ENCODE data around the gene GRID1. TPM values are rescaled to one million over a fixed set of nuclear protein-coding genes. Genes with fewer than 3 reads are reported as not detected.

GRID1 gene
- total RNA-seq, 4 donors from 2014 or later: 0.40 to 1.9 (median 1.00) TPM

DNA sequence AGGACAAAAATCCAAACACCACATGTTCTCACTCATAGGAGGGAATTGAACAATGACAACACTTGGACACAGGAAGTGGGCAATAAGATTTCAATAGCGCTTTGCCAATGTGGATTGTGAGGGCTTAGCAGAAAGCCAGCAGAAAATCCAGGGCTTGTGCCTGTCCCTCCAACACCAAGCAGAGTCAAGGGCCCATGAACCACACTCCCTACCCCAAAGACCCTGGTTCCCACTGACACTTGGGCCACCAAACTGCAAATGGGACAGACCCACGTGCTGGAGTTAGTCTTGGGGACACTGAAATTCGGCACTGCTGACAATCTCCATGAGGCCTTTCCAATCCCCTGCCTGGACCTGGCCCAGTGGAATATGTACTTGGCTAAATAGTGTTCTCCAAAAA, 67.0 kb downstream of the GRID1 start:
- in situ Hi-C loops (cut with MboI; ENCODE audit: low pct_ligation_motif_present in 1 of 4, low pct_unique_long_range_greater_than_20kb in 1 of 4, low sequenced_read_pairs in 3 of 4): no loop called here
- no peaks in the 10 kb centered on the region for H3K9me3 ChIP-seq

DNA sequence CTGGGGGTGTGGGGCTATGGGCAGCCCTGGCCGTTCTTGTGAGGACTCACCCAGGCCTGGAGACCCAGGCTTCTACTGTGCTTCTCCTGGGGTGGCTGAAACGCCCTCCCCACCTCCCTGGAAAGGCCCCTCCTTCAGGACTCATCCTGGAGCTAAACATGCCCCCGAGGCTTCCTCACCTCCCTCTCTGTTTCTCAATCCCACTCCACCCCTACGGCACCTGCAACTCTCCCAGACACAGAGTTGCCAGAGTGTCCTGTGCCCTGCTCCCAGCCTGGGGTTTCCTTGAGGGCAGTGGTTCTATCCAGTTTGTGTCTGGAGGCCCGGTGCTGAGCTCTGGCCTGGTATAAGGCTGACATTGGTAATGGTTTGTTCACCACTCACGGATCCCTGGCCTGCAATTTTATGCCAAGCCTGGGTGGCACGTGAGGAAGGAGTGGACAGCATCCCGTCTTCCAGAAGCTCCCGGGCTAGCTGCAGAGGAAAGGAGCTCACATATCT, 68.0 kb downstream of the GRID1 start:
- in situ Hi-C loops (cut with MboI; ENCODE audit: low pct_ligation_motif_present in 1 of 4, low pct_unique_long_range_greater_than_20kb in 1 of 4, low sequenced_read_pairs in 3 of 4): no loop called here
- Histone ChIP-seq H3K9me3 (no peaks in the 10 kb centered on the region), H3K36me3 (no peaks in the 10 kb centered on the region), H3K4me1 (no peaks in the 10 kb centered on the region), H3K27me3 (no peaks in the 10 kb centered on the region), H3K27ac (no peak overlapping the region), H3K4me3 (no peak overlapping the region)
- intact Hi-C loops (cut with DNase I; ENCODE audit: low total_unique reads): no loop called here
- no peak for DNase-seq
- no peak for TF ChIP-seq POLR2AphosphoS5 (IDR thresholded peaks at IDR 0.05)
- no peak for TF ChIP-seq EP300 (IDR thresholded peaks at IDR 0.05; ENCODE audit: low read depth)
- TF ChIP-seq, protein P1, sequence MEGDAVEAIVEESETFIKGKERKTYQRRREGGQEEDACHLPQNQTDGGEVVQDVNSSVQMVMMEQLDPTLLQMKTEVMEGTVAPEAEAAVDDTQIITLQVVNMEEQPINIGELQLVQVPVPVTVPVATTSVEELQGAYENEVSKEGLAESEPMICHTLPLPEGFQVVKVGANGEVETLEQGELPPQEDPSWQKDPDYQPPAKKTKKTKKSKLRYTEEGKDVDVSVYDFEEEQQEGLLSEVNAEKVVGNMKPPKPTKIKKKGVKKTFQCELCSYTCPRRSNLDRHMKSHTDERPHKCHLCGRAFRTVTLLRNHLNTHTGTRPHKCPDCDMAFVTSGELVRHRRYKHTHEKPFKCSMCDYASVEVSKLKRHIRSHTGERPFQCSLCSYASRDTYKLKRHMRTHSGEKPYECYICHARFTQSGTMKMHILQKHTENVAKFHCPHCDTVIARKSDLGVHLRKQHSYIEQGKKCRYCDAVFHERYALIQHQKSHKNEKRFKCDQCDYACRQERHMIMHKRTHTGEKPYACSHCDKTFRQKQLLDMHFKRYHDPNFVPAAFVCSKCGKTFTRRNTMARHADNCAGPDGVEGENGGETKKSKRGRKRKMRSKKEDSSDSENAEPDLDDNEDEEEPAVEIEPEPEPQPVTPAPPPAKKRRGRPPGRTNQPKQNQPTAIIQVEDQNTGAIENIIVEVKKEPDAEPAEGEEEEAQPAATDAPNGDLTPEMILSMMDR (IDR thresholded peaks at IDR 0.05): no peak
- WGBS, 2 donors (ENCODE audit: low coverage in 1 of 2): 63% methylated on average over 9 of the region's 9 CpGs; no CpG with 5 or more reads in 1 of the 2 donors

More for the DNA sequence above, 67.0 kb downstream of the GRID1 start:
- no peak overlapping the region for H3K27ac ChIP-seq
- no peak overlapping the region for H3K4me3 ChIP-seq
- no peak for DNase-seq
- no peaks in the 10 kb centered on the region for H3K4me1 ChIP-seq
- intact Hi-C loops (cut with DNase I; ENCODE audit: low total_unique reads): no loop called here
- 80 to 81% methylated on average over 3 of the region's 3 CpGs for WGBS, 2 donors (ENCODE audit: low coverage in 1 of 2)
- H3K36me3 ChIP-seq: no peaks in the 10 kb centered on the region
- no peaks in the 10 kb centered on the region for H3K27me3 ChIP-seq
- no peak for TF ChIP-seq POLR2A (IDR thresholded peaks at IDR 0.05)
- TF ChIP-seq, protein P1 (IDR thresholded peaks at IDR 0.05): no peak
- no peak for TF ChIP-seq POLR2AphosphoS5 (IDR thresholded peaks at IDR 0.05)
- TF ChIP-seq EP300 (IDR thresholded peaks at IDR 0.05; ENCODE audit: low read depth): no peak

DNA sequence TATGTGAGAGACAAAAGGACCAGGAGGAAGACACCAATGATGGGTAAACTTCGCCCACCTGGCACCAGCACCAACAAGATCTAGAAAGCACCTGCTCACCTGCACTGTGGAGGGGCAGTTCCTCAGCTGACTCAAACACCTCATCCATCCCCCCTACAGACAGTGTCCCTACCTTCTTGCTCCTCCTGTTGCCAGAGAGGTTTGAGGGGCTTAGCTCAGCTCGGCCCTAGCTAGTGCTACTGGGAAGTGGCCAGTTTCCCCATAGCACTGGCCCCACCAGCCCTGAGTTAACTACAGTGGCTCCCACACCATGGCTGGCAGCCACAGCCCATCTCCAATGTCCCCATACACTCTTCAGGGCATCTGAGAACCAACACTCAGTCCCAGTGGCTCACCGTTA, 70.8 kb downstream of the GRID1 start:
- no peak for DNase-seq
- Histone ChIP-seq H3K9me3 (no peaks in the 10 kb centered on the region), H3K4me3 (no peak overlapping the region), H3K36me3 (no peaks in the 10 kb centered on the region), H3K4me1 (no peaks in the 10 kb centered on the region), H3K27ac (no peak overlapping the region), H3K27me3 (no peaks in the 10 kb centered on the region)
- TF ChIP-seq, protein P1 (IDR thresholded peaks at IDR 0.05): no peak
- no peak for TF ChIP-seq EP300 (IDR thresholded peaks at IDR 0.05; ENCODE audit: low read depth)
- no peak for TF ChIP-seq POLR2AphosphoS5 (IDR thresholded peaks at IDR 0.05)
- TF ChIP-seq POLR2A (IDR thresholded peaks at IDR 0.05): no peak
- intact Hi-C loops (cut with DNase I; ENCODE audit: low total_unique reads): no loop called here
- WGBS, 2 donors (ENCODE audit: low coverage in 1 of 2): 90 to 100% methylated on average over 1 to 3 of the region's 3 CpGs
- in situ Hi-C loops (cut with MboI; ENCODE audit: low pct_ligation_motif_present in 1 of 4, low pct_unique_long_range_greater_than_20kb in 1 of 4, low sequenced_read_pairs in 3 of 4): no loop called here

DNA sequence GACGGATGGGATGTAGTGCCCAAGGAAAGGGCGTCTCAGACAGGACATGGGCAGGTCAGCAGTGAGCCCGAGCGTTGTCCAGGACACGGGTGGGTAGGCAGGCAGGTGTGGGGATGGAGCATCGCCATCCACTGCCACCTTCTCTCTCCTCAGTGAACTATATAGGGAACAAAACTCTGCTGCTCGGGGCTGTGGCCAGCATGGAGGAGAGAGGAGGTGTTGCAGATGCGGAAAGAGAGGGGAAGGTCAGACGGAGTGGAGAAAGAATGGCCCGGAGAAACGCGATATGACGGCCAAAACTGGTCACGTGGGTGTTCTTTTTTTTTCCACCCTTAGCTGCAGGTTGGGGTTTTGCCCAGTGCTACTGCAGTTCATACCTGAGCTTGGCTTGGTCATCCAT, 71.2 kb downstream of the GRID1 start:
- no peaks in the 10 kb centered on the region for H3K9me3 ChIP-seq
- H3K27me3 ChIP-seq: no peaks in the 10 kb centered on the region
- no peaks in the 10 kb centered on the region for H3K4me1 ChIP-seq
- no peak for DNase-seq
- TF ChIP-seq POLR2AphosphoS5 (IDR thresholded peaks at IDR 0.05): no peak
- no peak for TF ChIP-seq POLR2A (IDR thresholded peaks at IDR 0.05)
- no peak for TF ChIP-seq EP300 (IDR thresholded peaks at IDR 0.05; ENCODE audit: low read depth)
- TF ChIP-seq, protein P1 (IDR thresholded peaks at IDR 0.05): no peak
- H3K4me3 ChIP-seq: no peak overlapping the region
- no peaks in the 10 kb centered on the region for H3K36me3 ChIP-seq
- in situ Hi-C loops (cut with MboI; ENCODE audit: low pct_ligation_motif_present in 1 of 4, low pct_unique_long_range_greater_than_20kb in 1 of 4, low sequenced_read_pairs in 3 of 4): no loop called here
- intact Hi-C loops (cut with DNase I; ENCODE audit: low total_unique reads): no loop called here
- no peak overlapping the region for H3K27ac ChIP-seq
- WGBS, 2 donors (ENCODE audit: low coverage in 1 of 2): 88 to 89% methylated on average over 10 to 14 of the region's 14 CpGs
